Neural progenitor cell (in vitro differentiated cells): ENCODE measurements around the gene IL6R.

ENCODE experiments used
- CTCF ChIP-seq: fragments of 200-600 bp; sonication (generic); IDR thresholded peaks from 2 replicates; pipeline ENCODE4 v1.5.1; 2017; ENCODE audit warnings: antibody characterized with exemption, mild to moderate bottlenecking
- EZH2phosphoT487 ChIP-seq: fragments of 200-600 bp; sonication (generic); IDR thresholded peaks from 2 replicates; pipeline ENCODE4 v1.6.1; 2017; ENCODE audit warnings: antibody characterized with exemption

DNA sequence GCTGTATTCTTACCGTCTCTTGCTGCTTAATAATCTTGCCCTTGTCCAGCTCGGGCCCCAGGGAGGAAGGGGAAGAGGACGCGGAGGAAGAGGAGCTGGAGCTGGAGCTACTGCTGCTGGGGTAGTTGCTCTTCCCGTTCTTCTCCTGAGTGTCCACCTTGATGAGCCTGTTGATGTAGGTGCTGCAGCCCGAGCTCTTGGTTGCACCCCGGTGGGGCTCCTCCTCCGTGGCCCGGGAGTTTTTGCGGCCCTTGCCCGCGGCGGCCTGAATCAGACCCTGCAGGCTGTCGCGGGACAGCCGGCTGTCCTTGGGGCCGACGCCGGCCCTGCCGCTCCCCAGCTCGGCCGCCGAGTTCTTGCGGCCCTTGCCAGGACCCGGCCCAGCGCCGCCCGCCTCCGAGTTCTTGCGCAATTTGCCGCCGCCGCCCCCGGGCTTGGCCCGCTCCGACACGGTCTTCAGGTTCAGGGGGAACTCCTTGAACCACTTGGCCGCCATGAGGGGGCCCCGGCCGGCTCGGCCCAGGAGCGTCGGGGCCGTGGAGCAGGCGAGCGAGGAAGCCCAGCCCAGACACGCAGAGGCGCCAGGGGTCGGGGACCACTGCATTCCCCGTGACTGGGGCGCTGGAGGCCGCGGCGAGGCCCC, 96.4 kb downstream of the IL6R start:
- TF ChIP-seq CTCF (no peak), EZH2phosphoT487 (peak; percentile 99)
